NCI-H1694 treated with DMSO at 0.1 percent for 48 hours (cell line): Measurements from ENCODE around the gene HIGD2B.
"Not testable (repeated sequence)": the region's sequence is repeated elsewhere in the genome, so short reads cannot be mapped to it uniquely, and the experiment has no call there.

ENCODE experiments used
- DNase-seq: peaks from one replicate; lab custom pipeline; 2025; lab: John Stamatoyannopoulos, UW

Gene HIGD2B

GRCh38 chr15:72685925-72686794 lies at the start of gene HIGD2B, which contains the start of gene BBS4:
HIGD2B (minus strand) TSS chr15:72686182; CDS start chr15:72676374, 9,808 bp downstream.
BBS4 (plus strand) TSS chr15:72686207; CDS start chr15:72686228, 21 bp downstream.
- no peak for DNase-seq

- no peak for DNase-seq
Observed at GRCh38 chr15:72735111-72735510, 49.1 kb upstream of the HIGD2B start.

GRCh38 chr15:72733941-72734738 lies 48.2 kb upstream of the HIGD2B start:
- DNase-seq, result no peak

GRCh38 chr15:72732516-72732915 lies 46.5 kb upstream of the HIGD2B start:
- DNase-seq, result no peak

- DNase-seq, result no peak
Observed at GRCh38 chr15:72732086-72732485, 46.1 kb upstream of the HIGD2B start.

- no peak for DNase-seq
Observed at GRCh38 chr15:72728821-72729220, 42.8 kb upstream of the HIGD2B start.

GRCh38 chr15:72728249-72728648 lies 42.3 kb upstream of the HIGD2B start:
- DNase-seq, result not testable (repeated sequence)

GRCh38 chr15:72727154-72727553 lies 41.2 kb upstream of the HIGD2B start:
- no peak for DNase-seq

- not testable (repeated sequence) for DNase-seq
Observed at GRCh38 chr15:72725851-72726250, 39.9 kb upstream of the HIGD2B start.

- no peak for DNase-seq
Observed at GRCh38 chr15:72725446-72725845, 39.5 kb upstream of the HIGD2B start.

GRCh38 chr15:72724028-72724427 lies 38.0 kb upstream of the HIGD2B start:
- DNase-seq, result no peak

GRCh38 chr15:72722071-72722696 lies 36.2 kb upstream of the HIGD2B start:
- DNase-seq, result peak; percentile 51

GRCh38 chr15:72708551-72709303 lies 22.7 kb upstream of the HIGD2B start:
- DNase-seq, result not testable (repeated sequence)

- no peak for DNase-seq
Observed at GRCh38 chr15:72706266-72706665, 20.3 kb upstream of the HIGD2B start.

- no peak for DNase-seq
Observed at GRCh38 chr15:72700076-72700475, 14.1 kb upstream of the HIGD2B start.

GRCh38 chr15:72698938-72699337 lies 13.0 kb upstream of the HIGD2B start:
- no peak for DNase-seq

GRCh38 chr15:72690938-72691337 lies 5.0 kb upstream of the HIGD2B start:
- no peak for DNase-seq

- no peak for DNase-seq
Observed at GRCh38 chr15:72688697-72689096, 2.7 kb upstream of the HIGD2B start.

- DNase-seq, result no peak
Observed at GRCh38 chr15:72685301-72685924, 569 bp downstream of the HIGD2B start.

GRCh38 chr15:72682772-72683171 lies 3.2 kb downstream of the HIGD2B start:
- no peak for DNase-seq

- DNase-seq, result no peak
Observed at GRCh38 chr15:72680931-72681330, 5.1 kb downstream of the HIGD2B start.
